Measurements from ENCODE around the gene RAB6B. TPM values are rescaled to one million over a fixed set of nuclear protein-coding genes. Genes with fewer than 3 reads are reported as not detected.

Gene RAB6B
- total RNA-seq, 1 donor from 2014 or later: 21.2 TPM

GRCh38 chr3:133941415-133941821, 45.7 kb upstream of the RAB6B start:
- peaks cover 14% of the 10 kb centered on the region for H3K27me3 Mint-ChIP-seq
- no peak for TF ChIP-seq CTCF (conservative IDR thresholded peaks at IDR 0.05)
- DNase-seq (ENCODE audit: extremely low spot score, unreplicated experiment): no peak
- H3K4me3 Mint-ChIP-seq: no peak overlapping the region
- H3K9me3 Mint-ChIP-seq: no peaks in the 10 kb centered on the region
- H3K27ac Mint-ChIP-seq: no peak overlapping the region
- H3K36me3 Mint-ChIP-seq: no peaks in the 10 kb centered on the region
- peaks cover 36% of the 10 kb centered on the region for H3K4me1 Mint-ChIP-seq (ENCODE audit: unreplicated experiment)

- DNase-seq (ENCODE audit: extremely low spot score, unreplicated experiment): no peak
- H3K9me3 Mint-ChIP-seq: no peaks in the 10 kb centered on the region
- H3K27ac Mint-ChIP-seq: no peak overlapping the region
- H3K4me1 Mint-ChIP-seq (ENCODE audit: unreplicated experiment): peaks cover 30% of the 10 kb centered on the region
- no peak for TF ChIP-seq CTCF (conservative IDR thresholded peaks at IDR 0.05)
- peaks cover 14% of the 10 kb centered on the region for H3K27me3 Mint-ChIP-seq
- H3K36me3 Mint-ChIP-seq: no peaks in the 10 kb centered on the region
- H3K4me3 Mint-ChIP-seq: no peak overlapping the region
These were observed 44.9 kb upstream of the RAB6B start for GRCh38 chr3:133940536-133940935.

GRCh38 chr3:133939463-133939835, 43.8 kb upstream of the RAB6B start:
- peaks cover 14% of the 10 kb centered on the region for H3K27me3 Mint-ChIP-seq
- no peaks in the 10 kb centered on the region for H3K36me3 Mint-ChIP-seq
- no peaks in the 10 kb centered on the region for H3K9me3 Mint-ChIP-seq
- H3K4me3 Mint-ChIP-seq: no peak overlapping the region
- peaks cover 19% of the 10 kb centered on the region for H3K4me1 Mint-ChIP-seq (ENCODE audit: unreplicated experiment)
- no peak for TF ChIP-seq CTCF (conservative IDR thresholded peaks at IDR 0.05)
- DNase-seq (ENCODE audit: extremely low spot score, unreplicated experiment): peak; percentile 48
- no peak overlapping the region for H3K27ac Mint-ChIP-seq

GRCh38 chr3:133938770-133939462, 43.2 kb upstream of the RAB6B start:
- Mint-ChIP-seq H3K4me3 (no peak overlapping the region), H3K27ac (no peak overlapping the region), H3K27me3 (peaks cover 14% of the 10 kb centered on the region), H3K9me3 (no peaks in the 10 kb centered on the region), H3K36me3 (no peaks in the 10 kb centered on the region), H3K4me1 (ENCODE audit: unreplicated experiment) (peaks cover 19% of the 10 kb centered on the region)
- peak; percentile 44 for DNase-seq (ENCODE audit: extremely low spot score, unreplicated experiment)
- TF ChIP-seq CTCF (conservative IDR thresholded peaks at IDR 0.05): no peak

GRCh38 chr3:133937756-133938601, 42.3 kb upstream of the RAB6B start:
- peaks cover 14% of the 10 kb centered on the region for H3K27me3 Mint-ChIP-seq
- H3K4me3 Mint-ChIP-seq: no peak overlapping the region
- TF ChIP-seq CTCF (conservative IDR thresholded peaks at IDR 0.05): no peak
- H3K27ac Mint-ChIP-seq: no peak overlapping the region
- DNase-seq (ENCODE audit: extremely low spot score, unreplicated experiment): peak; percentile 45
- peaks cover 19% of the 10 kb centered on the region for H3K4me1 Mint-ChIP-seq (ENCODE audit: unreplicated experiment)
- H3K9me3 Mint-ChIP-seq: no peaks in the 10 kb centered on the region
- H3K36me3 Mint-ChIP-seq: no peaks in the 10 kb centered on the region
